Heart left ventricle (tissue), 13 donors: ENCODE measurements around the gene SLC52A3.

Source experiments
- CTCF ChIP-seq, 12 donors: fragments of 200-600 bp; sonication (generic) in 4 of 12; IDR thresholded peaks; one replicate each; pipeline versions ENCODE4 v1.5.0 to v1.8.0; 2018 to 2022; ENCODE audit warnings: antibody characterized with exemption in 12 of 12, mild to moderate bottlenecking in 5 of 12
- POLR2A ChIP-seq, 2 donors: fragments of 450-650 bp; IDR thresholded peaks; one replicate each; pipeline ENCODE4 v1.6.1; 2017; ENCODE audit warnings: antibody characterized with exemption in 2 of 2, mild to moderate bottlenecking in 2 of 2, moderate library complexity in 2 of 2
- donor health status: ischemic (EF 13 %, LVEDD 7.1; RV severe dilation, severe dysfunction).
- donor health status: DM: no; HTN: yes; CAD: no.
- donor health status: DM: no; HTN: no; CAD: no.
- donor health status: ischemic (EF 25% LVEDD 6.9; RV normal size, moderate dysfunction).
- donor health status: ischemic (EF 25% LVEDD 5.7; RV mildly dilated, moderate dysfunction).
- donor health status: ischemic (EF 35%, LVEDD 5.7; RV mildly dilated, moderate dysfunction).
- donor health status: nonischemic (EF 11% LVEDD 7.7; RV severe dilation, severe dysfunction).
- donor health status: DM: yes; HTN: yes; CAD: no.
- donor health status: PGD.
- donor health status: ischemic (EF 29% LVEDD 5.4; RV normal size, mild dysfunction).
- donor health status: nonischemic (EF 23%, LVEDD 6.1; RV moderate dilation, normal function).

DNA sequence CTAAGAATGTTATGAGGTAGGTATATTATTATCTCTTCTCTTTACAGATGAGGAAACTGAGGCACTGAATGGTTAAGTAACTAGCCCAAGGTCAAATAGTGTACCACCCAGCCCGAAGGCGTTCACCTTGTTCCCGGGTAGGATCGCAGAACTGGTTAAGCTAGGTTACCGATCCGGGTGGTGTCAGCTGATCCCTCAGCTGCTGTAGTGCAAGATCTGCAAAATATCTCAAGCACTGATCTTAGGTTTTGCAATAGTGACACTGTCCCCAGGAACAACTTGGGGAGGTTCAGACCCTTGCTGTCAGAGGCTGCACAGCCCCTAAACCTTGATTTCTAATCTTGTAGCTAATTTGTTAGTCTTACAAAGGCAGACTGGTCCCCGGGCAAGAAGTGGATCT, 28.1 kb downstream of the SLC52A3 start:
- TF ChIP-seq CTCF (IDR thresholded peaks at IDR 0.05) (no peak), POLR2A (IDR thresholded peaks at IDR 0.05) (no peak)
